ENCODE measurements around the gene SERPINA4. TPM values are rescaled to one million over a fixed set of nuclear protein-coding genes. Genes with fewer than 3 reads are reported as not detected.

SERPINA4 gene
- total RNA-seq, 1 experiment from 2014 or later: not detected

DNA sequence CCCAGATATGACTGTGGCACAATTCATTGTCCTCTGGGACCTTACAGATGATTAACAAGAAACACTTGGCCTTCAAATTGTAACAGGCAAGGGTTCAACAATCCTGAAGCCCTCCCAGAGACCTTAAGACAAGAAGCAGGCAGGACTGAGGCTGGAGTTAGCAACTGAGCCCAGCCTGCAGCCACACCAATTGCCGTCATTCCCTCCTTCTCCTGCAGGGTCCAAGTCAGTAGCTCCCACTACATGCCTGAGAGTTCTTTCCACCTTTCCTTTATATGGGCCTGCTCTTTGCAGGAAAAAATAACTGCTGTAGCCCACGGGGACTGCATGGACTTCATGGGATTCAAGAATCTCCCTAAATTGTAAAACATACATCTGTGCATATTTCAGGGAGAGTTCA is 2.4 kb upstream of the SERPINA4 start:
- no TSS peak for BruUV-seq (replicated peaks)
- POLR2A ChIA-PET (ENCODE audit: unreplicated experiment): no interaction called here
- CTCF ChIA-PET: no interaction called here

DNA sequence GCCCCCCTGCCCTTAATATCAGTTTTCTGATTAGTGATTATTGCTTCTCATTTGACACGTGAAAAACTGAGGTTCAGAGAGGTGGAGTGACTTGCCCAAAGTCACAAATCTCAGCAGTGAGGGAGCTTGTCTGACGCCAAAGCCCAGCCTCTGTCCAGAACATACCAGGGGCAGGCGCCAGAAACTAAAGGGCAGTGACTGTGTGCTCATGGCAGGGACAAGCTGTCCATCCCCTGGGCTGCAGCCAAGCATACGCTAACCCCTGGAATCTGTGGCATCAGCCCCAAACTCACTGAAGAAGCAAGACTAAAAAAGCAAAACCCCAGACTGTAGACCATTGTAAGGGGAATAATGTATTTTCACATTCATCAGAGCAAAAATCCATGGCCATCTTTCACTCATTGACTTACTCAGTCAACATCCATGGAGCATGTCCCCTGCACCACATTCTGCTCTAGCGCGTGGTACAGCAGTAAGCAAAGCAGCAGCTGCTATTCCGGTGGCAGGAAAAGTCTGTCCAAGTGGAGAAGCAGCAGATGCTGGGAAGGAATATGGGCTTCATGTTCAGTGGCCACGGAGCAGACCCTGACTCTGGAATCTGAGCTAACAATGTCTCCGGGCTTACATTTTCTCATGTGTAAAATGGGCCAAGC is 1.5 kb upstream of the SERPINA4 start:
- Histone ChIP-seq H3K4me2 (no peak overlapping the region), H3F3A (ENCODE audit: insufficient read depth, low read depth) (no peaks in the 10 kb centered on the region), H3K4me3 (no peak overlapping the region), H2AFZ (no peak overlapping the region), H3K4me1 (replicated peaks; ENCODE audit: insufficient read depth) (no peaks in the 10 kb centered on the region), H3K9me3 (ENCODE audit: insufficient read depth, low read depth) (no peaks in the 10 kb centered on the region), H3K79me2 (ENCODE audit: low read depth) (no peaks in the 10 kb centered on the region), H3K27me3 (ENCODE audit: insufficient read depth, low read depth) (no peaks in the 10 kb centered on the region), H4K20me1 (ENCODE audit: insufficient read depth) (no peaks in the 10 kb centered on the region), H3K9me2 (ENCODE audit: insufficient read depth) (no peaks in the 10 kb centered on the region), H3K27ac (no peak overlapping the region), H3K36me3 (ENCODE audit: low read depth) (no peaks in the 10 kb centered on the region)
- intact Hi-C loops (cut with micrococcal nuclease; ENCODE audit: unreplicated experiment): no loop called here
- POLR2A ChIA-PET (ENCODE audit: unreplicated experiment): no interaction called here
- TF ChIP-seq, protein P1, sequence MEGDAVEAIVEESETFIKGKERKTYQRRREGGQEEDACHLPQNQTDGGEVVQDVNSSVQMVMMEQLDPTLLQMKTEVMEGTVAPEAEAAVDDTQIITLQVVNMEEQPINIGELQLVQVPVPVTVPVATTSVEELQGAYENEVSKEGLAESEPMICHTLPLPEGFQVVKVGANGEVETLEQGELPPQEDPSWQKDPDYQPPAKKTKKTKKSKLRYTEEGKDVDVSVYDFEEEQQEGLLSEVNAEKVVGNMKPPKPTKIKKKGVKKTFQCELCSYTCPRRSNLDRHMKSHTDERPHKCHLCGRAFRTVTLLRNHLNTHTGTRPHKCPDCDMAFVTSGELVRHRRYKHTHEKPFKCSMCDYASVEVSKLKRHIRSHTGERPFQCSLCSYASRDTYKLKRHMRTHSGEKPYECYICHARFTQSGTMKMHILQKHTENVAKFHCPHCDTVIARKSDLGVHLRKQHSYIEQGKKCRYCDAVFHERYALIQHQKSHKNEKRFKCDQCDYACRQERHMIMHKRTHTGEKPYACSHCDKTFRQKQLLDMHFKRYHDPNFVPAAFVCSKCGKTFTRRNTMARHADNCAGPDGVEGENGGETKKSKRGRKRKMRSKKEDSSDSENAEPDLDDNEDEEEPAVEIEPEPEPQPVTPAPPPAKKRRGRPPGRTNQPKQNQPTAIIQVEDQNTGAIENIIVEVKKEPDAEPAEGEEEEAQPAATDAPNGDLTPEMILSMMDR (conservative IDR thresholded peaks at IDR 0.05): no peak
- no peak for TF ChIP-seq EZH2 (IDR thresholded peaks at IDR 0.05; ENCODE audit: low read depth)
- no peak for DNase-seq
- no TSS peak for BruUV-seq (replicated peaks)
- CTCF ChIA-PET: no interaction called here

More for the DNA sequence above, 2.4 kb upstream of the SERPINA4 start:
- Histone ChIP-seq H3K9me2 (ENCODE audit: insufficient read depth) (no peaks in the 10 kb centered on the region), H3K27me3 (ENCODE audit: insufficient read depth, low read depth) (no peaks in the 10 kb centered on the region), H2AFZ (no peak overlapping the region), H3F3A (ENCODE audit: insufficient read depth, low read depth) (no peaks in the 10 kb centered on the region), H3K36me3 (ENCODE audit: low read depth) (no peaks in the 10 kb centered on the region), H3K79me2 (ENCODE audit: low read depth) (no peaks in the 10 kb centered on the region), H3K9me3 (ENCODE audit: insufficient read depth, low read depth) (no peaks in the 10 kb centered on the region), H4K20me1 (ENCODE audit: insufficient read depth) (no peaks in the 10 kb centered on the region), H3K27ac (no peak overlapping the region), H3K4me2 (no peak overlapping the region), H3K4me1 (replicated peaks; ENCODE audit: insufficient read depth) (no peaks in the 10 kb centered on the region), H3K4me3 (no peak overlapping the region)
- TF ChIP-seq, protein P1 (conservative IDR thresholded peaks at IDR 0.05): no peak
- TF ChIP-seq EZH2 (IDR thresholded peaks at IDR 0.05; ENCODE audit: low read depth): no peak
- intact Hi-C loops (cut with micrococcal nuclease; ENCODE audit: unreplicated experiment): no loop called here
- DNase-seq: no peak

DNA sequence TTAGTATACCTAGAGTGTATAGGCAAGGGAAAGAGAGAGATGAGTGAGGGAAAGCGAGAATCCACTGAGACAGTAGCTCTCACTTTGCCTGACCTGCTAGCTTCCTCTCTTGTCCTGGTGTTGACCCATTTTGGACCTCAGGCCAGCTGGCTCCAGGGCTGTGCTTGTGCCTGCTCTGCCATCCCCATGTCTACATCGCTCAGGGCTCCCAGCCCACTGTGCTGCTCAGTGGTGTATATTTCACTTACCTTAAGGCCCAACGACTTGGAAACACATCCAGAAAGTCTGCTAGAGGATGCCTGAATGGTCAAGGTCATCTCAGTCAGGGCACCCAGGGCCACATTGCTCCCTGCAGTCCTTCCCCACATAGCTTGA is 964 bp upstream of the SERPINA4 start:
- DNase-seq: no peak
- CTCF ChIA-PET: no interaction called here
- Histone ChIP-seq H3F3A (ENCODE audit: insufficient read depth, low read depth) (no peaks in the 10 kb centered on the region), H3K36me3 (ENCODE audit: low read depth) (no peaks in the 10 kb centered on the region), H3K4me1 (replicated peaks; ENCODE audit: insufficient read depth) (no peaks in the 10 kb centered on the region), H3K27me3 (ENCODE audit: insufficient read depth, low read depth) (no peaks in the 10 kb centered on the region), H3K79me2 (ENCODE audit: low read depth) (no peaks in the 10 kb centered on the region), H3K9me2 (ENCODE audit: insufficient read depth) (no peaks in the 10 kb centered on the region), H3K4me3 (no peak overlapping the region), H2AFZ (no peak overlapping the region), H3K27ac (no peak overlapping the region), H3K4me2 (no peak overlapping the region), H4K20me1 (ENCODE audit: insufficient read depth) (no peaks in the 10 kb centered on the region), H3K9me3 (ENCODE audit: insufficient read depth, low read depth) (no peaks in the 10 kb centered on the region)
- no TSS peak for BruUV-seq (replicated peaks)
- POLR2A ChIA-PET (ENCODE audit: unreplicated experiment): no interaction called here
- TF ChIP-seq, protein P1 (conservative IDR thresholded peaks at IDR 0.05): no peak
- no peak for TF ChIP-seq EZH2 (IDR thresholded peaks at IDR 0.05; ENCODE audit: low read depth)
- intact Hi-C loops (cut with micrococcal nuclease; ENCODE audit: unreplicated experiment): no loop called here

Measured in PC-9 (cell line).